ENCODE measurements around the gene GTF3A. TPM values are rescaled to one million over a fixed set of nuclear protein-coding genes. Genes with fewer than 3 reads are reported as not detected.

GTF3A gene
- total RNA-seq, 1 experiment from 2014 or later: 126 TPM

- no peaks in the 10 kb centered on the region for H3K36me3 ChIP-seq (ENCODE audit: insufficient read depth, low read length, poor library complexity, severe bottlenecking)
- CTCF ChIA-PET: no interaction called here
Observed at GRCh38 chr13:27463500-27463899, 39.1 kb downstream of the GTF3A start.

DNA sequence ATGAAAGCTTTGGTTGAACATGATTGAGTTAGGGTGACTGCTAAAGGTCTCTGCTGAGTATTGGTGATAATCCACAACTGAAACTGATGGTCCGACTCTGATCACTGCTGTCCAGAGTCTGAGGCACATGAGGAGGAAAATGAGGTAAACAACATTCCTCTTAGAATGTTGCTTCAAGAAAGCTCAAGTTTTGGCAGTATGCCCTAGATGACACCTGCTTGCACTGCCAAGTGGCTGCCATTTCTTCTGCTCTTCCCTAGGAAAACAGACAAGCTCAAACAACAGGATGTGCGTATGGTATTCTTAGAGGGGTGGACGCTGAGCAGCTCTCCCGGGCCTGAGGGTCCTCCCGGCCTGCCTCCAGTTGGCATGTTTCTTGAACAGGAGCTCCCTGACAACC, 41.2 kb downstream of the GTF3A start:
- TF ChIP-seq, protein P1, sequence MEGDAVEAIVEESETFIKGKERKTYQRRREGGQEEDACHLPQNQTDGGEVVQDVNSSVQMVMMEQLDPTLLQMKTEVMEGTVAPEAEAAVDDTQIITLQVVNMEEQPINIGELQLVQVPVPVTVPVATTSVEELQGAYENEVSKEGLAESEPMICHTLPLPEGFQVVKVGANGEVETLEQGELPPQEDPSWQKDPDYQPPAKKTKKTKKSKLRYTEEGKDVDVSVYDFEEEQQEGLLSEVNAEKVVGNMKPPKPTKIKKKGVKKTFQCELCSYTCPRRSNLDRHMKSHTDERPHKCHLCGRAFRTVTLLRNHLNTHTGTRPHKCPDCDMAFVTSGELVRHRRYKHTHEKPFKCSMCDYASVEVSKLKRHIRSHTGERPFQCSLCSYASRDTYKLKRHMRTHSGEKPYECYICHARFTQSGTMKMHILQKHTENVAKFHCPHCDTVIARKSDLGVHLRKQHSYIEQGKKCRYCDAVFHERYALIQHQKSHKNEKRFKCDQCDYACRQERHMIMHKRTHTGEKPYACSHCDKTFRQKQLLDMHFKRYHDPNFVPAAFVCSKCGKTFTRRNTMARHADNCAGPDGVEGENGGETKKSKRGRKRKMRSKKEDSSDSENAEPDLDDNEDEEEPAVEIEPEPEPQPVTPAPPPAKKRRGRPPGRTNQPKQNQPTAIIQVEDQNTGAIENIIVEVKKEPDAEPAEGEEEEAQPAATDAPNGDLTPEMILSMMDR (conservative IDR thresholded peaks at IDR 0.05; ENCODE audit: low read depth, low read length): no peak
- no peak for TF ChIP-seq EZH2 (IDR thresholded peaks at IDR 0.05; ENCODE audit: borderline replicate concordance, low read depth, low read length, poor library complexity, severe bottlenecking)
- intact Hi-C loops (cut with micrococcal nuclease; ENCODE audit: unreplicated experiment): no loop called here
- DNase-seq (ENCODE audit: low spot score): no peak
- H3K4me3 ChIP-seq (ENCODE audit: low read depth, low read length, poor library complexity, severe bottlenecking): no peak overlapping the region
- H3K36me3 ChIP-seq (ENCODE audit: insufficient read depth, low read length, poor library complexity, severe bottlenecking): no peaks in the 10 kb centered on the region
- no TSS peak for BruUV-seq (replicated peaks)
- no peaks in the 10 kb centered on the region for H3K9me3 ChIP-seq (ENCODE audit: low read depth, low read length, poor library complexity, severe bottlenecking)
- ChIA-PET CTCF (no interaction called here), POLR2A (ENCODE audit: low non-redundant PET) (no interaction called here)
- no peak overlapping the region for H3K27ac ChIP-seq (ENCODE audit: low read depth, low read length, poor library complexity, severe bottlenecking)
- H3K27me3 ChIP-seq (replicated peaks; ENCODE audit: insufficient read depth, low read depth, low read length, poor library complexity): peaks cover 4% of the 10 kb centered on the region
- H3K4me1 ChIP-seq (ENCODE audit: insufficient read depth, low read length, poor library complexity, severe bottlenecking): no peaks in the 10 kb centered on the region

More at GRCh38 chr13:27463500-27463899, 39.1 kb downstream of the GTF3A start:
- Histone ChIP-seq H3K4me3 (ENCODE audit: low read depth, low read length, poor library complexity, severe bottlenecking) (no peak overlapping the region), H3K27me3 (replicated peaks; ENCODE audit: insufficient read depth, low read depth, low read length, poor library complexity) (no peaks in the 10 kb centered on the region), H3K4me1 (ENCODE audit: insufficient read depth, low read length, poor library complexity, severe bottlenecking) (no peaks in the 10 kb centered on the region), H3K27ac (ENCODE audit: low read depth, low read length, poor library complexity, severe bottlenecking) (no peak overlapping the region), H3K9me3 (ENCODE audit: low read depth, low read length, poor library complexity, severe bottlenecking) (no peaks in the 10 kb centered on the region)
- POLR2A ChIA-PET (ENCODE audit: low non-redundant PET): no interaction called here
- no peak for DNase-seq (ENCODE audit: low spot score)
- TF ChIP-seq, protein P1 (conservative IDR thresholded peaks at IDR 0.05; ENCODE audit: low read depth, low read length): no peak
- no peak for TF ChIP-seq EZH2 (IDR thresholded peaks at IDR 0.05; ENCODE audit: borderline replicate concordance, low read depth, low read length, poor library complexity, severe bottlenecking)
- BruUV-seq (replicated peaks): no TSS peak
- intact Hi-C loops (cut with micrococcal nuclease; ENCODE audit: unreplicated experiment): no loop called here

DNA sequence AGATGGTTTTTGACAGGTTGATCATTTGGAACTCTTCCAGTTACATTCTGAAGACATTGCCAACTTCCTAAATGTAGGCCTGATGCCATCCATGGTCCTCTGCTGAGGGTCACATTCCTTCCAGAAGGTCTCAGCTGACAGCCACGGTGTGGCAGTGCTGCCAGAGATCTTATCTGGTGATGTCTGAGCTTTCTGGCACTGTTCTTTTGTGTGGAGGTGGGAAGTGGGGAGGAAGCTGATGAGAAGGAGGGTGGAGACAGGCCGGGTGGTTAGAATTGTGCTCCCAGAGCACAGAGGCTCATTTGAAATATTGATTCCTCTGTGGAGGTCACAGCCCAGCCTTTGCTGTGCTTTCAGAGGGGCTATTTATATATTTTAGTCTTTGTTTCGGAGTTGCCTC, 42.1 kb downstream of the GTF3A start:
- BruUV-seq (replicated peaks): no TSS peak
- H3K27ac ChIP-seq (ENCODE audit: low read depth, low read length, poor library complexity, severe bottlenecking): no peak overlapping the region
- no peaks in the 10 kb centered on the region for H3K36me3 ChIP-seq (ENCODE audit: insufficient read depth, low read length, poor library complexity, severe bottlenecking)
- DNase-seq (ENCODE audit: low spot score): no peak
- CTCF ChIA-PET: no interaction called here
- intact Hi-C loops (cut with micrococcal nuclease; ENCODE audit: unreplicated experiment): no loop called here
- H3K27me3 ChIP-seq (replicated peaks; ENCODE audit: insufficient read depth, low read depth, low read length, poor library complexity): peaks cover 4% of the 10 kb centered on the region
- no peak overlapping the region for H3K4me3 ChIP-seq (ENCODE audit: low read depth, low read length, poor library complexity, severe bottlenecking)
- POLR2A ChIA-PET (ENCODE audit: low non-redundant PET): no interaction called here
- H3K9me3 ChIP-seq (ENCODE audit: low read depth, low read length, poor library complexity, severe bottlenecking): no peaks in the 10 kb centered on the region
- H3K4me1 ChIP-seq (ENCODE audit: insufficient read depth, low read length, poor library complexity, severe bottlenecking): no peaks in the 10 kb centered on the region
- TF ChIP-seq, protein P1 (conservative IDR thresholded peaks at IDR 0.05; ENCODE audit: low read depth, low read length): no peak
